Measurements from ENCODE around the gene ATAD1.

Gene ATAD1

DNA sequence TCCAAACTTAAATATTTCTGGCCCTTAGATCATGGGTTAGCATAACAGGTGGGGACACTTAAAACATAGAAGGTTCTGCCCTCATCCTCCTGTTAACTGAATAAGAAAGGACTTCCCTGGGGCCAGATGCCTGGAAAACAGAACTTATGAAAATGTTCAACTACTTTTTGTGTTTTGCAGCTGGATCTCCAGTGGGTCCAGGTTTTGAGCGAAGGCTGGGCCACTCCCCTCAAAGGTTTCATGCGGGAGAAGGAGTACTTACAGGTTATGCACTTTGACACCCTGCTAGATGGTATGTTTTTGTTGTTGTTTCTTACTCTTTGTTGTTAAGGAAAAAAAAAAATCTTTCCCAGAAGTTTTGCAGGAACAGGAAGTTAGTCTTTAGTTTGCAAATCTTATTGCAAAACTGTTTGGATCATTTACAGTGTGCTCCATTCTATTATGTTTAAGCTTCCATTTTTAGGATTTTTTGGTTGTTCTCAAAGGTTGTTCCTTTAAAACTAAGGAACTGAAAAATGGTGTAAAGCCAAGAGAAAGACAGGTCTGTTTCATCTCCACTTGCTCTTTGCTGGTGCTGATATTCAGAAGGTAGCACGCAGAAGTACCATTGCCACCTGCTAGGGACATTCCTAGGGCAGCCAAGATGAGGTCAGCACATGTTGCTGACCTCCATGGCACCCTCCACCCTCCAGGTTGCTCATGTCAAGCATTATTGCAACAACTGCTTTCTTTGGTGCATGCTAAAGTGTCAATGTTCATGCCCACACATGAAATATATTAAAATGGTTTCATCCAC, 102.3 kb downstream of the ATAD1 start:
- no peak for DNase-seq (ENCODE audit: low spot score)
- TF ChIP-seq, protein P1, sequence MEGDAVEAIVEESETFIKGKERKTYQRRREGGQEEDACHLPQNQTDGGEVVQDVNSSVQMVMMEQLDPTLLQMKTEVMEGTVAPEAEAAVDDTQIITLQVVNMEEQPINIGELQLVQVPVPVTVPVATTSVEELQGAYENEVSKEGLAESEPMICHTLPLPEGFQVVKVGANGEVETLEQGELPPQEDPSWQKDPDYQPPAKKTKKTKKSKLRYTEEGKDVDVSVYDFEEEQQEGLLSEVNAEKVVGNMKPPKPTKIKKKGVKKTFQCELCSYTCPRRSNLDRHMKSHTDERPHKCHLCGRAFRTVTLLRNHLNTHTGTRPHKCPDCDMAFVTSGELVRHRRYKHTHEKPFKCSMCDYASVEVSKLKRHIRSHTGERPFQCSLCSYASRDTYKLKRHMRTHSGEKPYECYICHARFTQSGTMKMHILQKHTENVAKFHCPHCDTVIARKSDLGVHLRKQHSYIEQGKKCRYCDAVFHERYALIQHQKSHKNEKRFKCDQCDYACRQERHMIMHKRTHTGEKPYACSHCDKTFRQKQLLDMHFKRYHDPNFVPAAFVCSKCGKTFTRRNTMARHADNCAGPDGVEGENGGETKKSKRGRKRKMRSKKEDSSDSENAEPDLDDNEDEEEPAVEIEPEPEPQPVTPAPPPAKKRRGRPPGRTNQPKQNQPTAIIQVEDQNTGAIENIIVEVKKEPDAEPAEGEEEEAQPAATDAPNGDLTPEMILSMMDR (IDR thresholded peaks at IDR 0.05; ENCODE audit: extremely low read depth, missing control alignments), result no peak

DNA sequence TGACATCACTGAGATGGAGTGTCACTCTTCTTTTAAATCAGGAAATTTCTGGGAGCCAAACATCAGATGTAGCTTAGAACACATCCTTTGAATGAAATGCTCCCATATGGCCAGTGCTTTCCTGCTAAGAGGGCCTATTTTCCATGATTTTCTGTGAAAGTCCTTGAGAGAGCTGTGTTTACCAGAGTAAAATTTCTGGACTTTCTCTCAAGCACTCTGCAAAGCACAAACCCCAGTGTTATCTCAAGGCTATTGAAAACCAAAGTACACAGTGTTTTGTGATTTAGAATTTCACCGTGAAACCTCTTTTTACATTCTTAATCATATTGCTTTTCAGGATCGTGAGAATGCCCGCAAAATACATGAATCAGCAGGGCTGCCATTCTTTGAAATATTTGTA, 104.3 kb downstream of the ATAD1 start:
- no peak for DNase-seq (ENCODE audit: low spot score)
- TF ChIP-seq, protein P1 (IDR thresholded peaks at IDR 0.05; ENCODE audit: extremely low read depth, missing control alignments), result no peak

DNA sequence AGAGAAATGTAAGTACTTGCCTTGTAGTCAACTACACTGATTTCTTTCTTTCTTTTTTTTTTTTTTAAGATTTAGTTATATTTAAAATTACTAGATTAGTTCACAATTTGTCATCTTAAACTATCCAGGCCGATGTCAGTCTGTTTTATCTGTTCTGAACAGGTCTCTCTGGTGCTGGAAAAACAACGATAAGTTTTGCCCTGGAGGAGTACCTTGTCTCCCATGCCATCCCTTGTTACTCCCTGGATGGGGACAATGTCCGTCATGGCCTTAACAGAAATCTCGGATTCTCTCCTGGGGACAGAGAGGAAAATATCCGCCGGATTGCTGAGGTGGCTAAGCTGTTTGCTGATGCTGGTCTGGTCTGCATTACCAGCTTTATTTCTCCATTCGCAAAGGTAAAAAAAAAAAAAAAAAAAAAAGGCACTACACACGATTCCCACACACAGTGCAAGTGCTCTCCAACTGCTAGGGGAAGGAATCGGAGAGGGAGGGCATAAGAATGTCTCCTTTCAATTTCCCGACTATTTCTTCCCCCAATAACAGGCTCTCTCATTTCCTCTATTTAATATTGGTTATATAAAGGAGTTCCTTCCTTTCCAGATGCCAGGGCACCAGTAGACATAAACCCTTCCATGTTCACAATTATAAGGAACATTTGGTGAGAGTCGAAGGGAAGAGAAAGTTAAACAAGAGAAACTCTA, 105.0 kb downstream of the ATAD1 start:
- TF ChIP-seq, protein P1 (IDR thresholded peaks at IDR 0.05; ENCODE audit: extremely low read depth, missing control alignments), result no peak
- no peak for DNase-seq (ENCODE audit: low spot score)

DNA sequence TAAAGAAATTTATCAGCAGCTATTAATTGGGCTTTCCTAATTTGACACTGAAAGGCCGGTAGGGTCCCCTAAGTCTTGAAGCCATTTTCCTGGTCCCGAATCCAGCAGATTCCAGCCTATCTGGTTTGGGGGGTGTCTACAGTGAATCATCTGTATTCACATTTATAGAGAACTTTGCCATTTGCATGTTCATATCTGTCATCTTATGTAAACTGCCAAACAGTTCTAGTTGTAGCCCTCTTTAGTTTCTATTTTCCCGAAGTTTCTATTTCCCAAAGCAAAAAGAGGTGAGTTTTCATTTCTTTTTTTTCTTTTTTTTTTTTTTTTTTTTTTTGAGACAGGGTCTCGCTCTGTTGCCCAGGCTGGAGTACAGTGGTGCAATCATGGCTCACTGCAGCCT, 110.8 kb downstream of the ATAD1 start:
- TF ChIP-seq, protein P1 (IDR thresholded peaks at IDR 0.05; ENCODE audit: extremely low read depth, missing control alignments), result no peak
- no peak for DNase-seq (ENCODE audit: low spot score)

DNA sequence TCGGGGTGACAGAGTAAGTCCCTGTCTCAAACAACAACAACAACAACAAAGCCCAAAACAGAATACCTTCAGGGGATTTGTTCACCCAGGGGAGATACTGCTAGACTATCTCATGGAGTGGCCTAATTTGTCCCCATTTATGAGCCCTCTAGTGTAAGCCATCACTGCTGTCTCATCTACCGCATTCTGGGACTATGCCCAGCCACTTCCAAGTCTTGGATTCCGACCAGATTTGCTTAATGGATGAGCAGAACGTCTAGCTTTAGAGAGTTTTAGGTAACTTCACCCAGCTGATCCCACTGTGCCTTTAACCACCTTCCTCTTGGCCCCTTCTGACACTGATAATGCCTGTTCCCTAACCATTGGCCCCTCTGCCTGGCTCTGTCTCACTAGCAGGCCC, 111.3 kb downstream of the ATAD1 start:
- DNase-seq (ENCODE audit: low spot score), result no peak
- TF ChIP-seq, protein P1 (IDR thresholded peaks at IDR 0.05; ENCODE audit: extremely low read depth, missing control alignments), result no peak

DNA sequence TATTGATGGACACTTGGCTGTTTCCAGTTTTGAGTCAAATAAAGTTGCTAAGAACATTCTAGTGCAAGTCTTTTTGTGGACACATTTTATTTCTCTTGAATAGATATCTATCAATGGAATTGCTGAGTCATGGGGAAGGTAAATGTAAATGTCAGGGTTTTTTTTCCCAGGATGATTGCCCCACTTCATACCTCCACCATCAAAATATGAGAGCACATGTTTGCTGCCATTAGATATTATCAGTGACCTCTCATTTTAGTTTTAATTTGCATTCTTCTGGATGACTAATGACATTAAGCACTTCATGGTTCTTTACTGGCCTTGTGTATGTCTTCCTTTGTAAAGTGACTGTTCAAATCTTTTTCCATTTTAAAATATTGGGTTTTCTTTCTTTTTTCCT, 112.7 kb downstream of the ATAD1 start:
- no peak for DNase-seq (ENCODE audit: low spot score)

DNA sequence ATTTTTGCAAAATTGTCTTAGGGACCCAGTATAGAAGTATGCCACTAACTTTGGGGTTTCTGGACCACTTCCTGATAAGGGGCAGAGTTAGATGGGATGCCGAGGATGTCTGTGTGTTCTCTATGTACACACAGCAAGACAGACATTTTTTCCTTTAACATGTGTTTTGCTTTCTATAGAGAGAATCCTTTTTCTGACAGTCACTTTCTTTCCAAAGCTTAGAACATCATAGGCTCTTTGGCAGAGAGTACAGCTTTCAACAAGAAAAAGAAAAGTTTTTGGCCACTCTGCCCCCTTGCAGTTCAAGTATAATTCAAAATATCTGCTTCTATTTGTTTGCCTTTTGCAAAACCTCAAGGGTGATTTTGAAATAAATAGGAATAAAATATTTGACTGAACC, 114.3 kb downstream of the ATAD1 start:
- no peak for DNase-seq (ENCODE audit: low spot score)

More for the DNA sequence above, 112.7 kb downstream of the ATAD1 start:
- TF ChIP-seq, protein P1 (IDR thresholded peaks at IDR 0.05; ENCODE audit: extremely low read depth, missing control alignments), result no peak

More for the DNA sequence above, 114.3 kb downstream of the ATAD1 start:
- TF ChIP-seq, protein P1 (IDR thresholded peaks at IDR 0.05; ENCODE audit: extremely low read depth, missing control alignments), result no peak
